ENCODE data around the gene OR7A10. TPM values are rescaled to one million over a fixed set of nuclear protein-coding genes. Genes with fewer than 3 reads are reported as not detected.
A peak's percentile ranks its signal among the peaks of the same experiment; 100 is the strongest.

The OR7A10 gene
- total and polyA plus RNA-seq, 2 experiments from 2014 or later: not detected

GRCh38 chr19:14886032-14886431 lies 37.3 kb upstream of the OR7A10 start, which contains the start of gene OR7A17:
Gene OR7A17, minus strand, starts transcription at chr19:14886132. Its CDS starts 4,777 bp downstream, at chr19:14881355.
- 45% methylated on average over 4 of the region's 4 CpGs for WGBS (ENCODE audit: low lambda C conversion rate, missing lambda C conversion rate)
- DNase-seq (ENCODE audit: low spot score): no peak
- H3K4me1 ChIP-seq (ENCODE audit: insufficient read depth): no peaks in the 10 kb centered on the region
- no peaks in the 10 kb centered on the region for H3K36me3 ChIP-seq (replicated peaks; ENCODE audit: insufficient read depth, low read depth)
- no peak within 1 kb of the TSS for H3K27ac ChIP-seq
- no peak within 1 kb of the TSS for H3K4me2 ChIP-seq
- no peaks in the 10 kb centered on the region for H3K79me2 ChIP-seq
- H3K9me2 ChIP-seq (replicated peaks; ENCODE audit: insufficient read depth): no peaks in the 10 kb centered on the region
- no peaks in the 10 kb centered on the region for H3K27me3 ChIP-seq
- no peaks in the 10 kb centered on the region for H3K9me3 ChIP-seq (ENCODE audit: low read depth)
- H4K20me1 ChIP-seq (ENCODE audit: insufficient read depth, poor library complexity, severe bottlenecking): no peaks in the 10 kb centered on the region
- no peak within 1 kb of the TSS for H2AFZ ChIP-seq
- TF ChIP-seq EZH2phosphoT487 (IDR thresholded peaks at IDR 0.05; ENCODE audit: low read depth, severe bottlenecking, unreplicated experiment) (no peak), CTCF (IDR thresholded peaks at IDR 0.05; ENCODE audit: poor library complexity) (no peak), EZH2 (IDR thresholded peaks at IDR 0.05; ENCODE audit: borderline replicate concordance) (no peak)
- H3K4me3 ChIP-seq: no peak within 1 kb of the TSS

- DNase-seq (ENCODE audit: low spot score): no peak
- no peaks in the 10 kb centered on the region for H3K27me3 ChIP-seq
- no peaks in the 10 kb centered on the region for H4K20me1 ChIP-seq (ENCODE audit: insufficient read depth, poor library complexity, severe bottlenecking)
- H3K4me3 ChIP-seq: no peak overlapping the region
- TF ChIP-seq EZH2 (IDR thresholded peaks at IDR 0.05; ENCODE audit: borderline replicate concordance): no peak
- TF ChIP-seq CTCF (IDR thresholded peaks at IDR 0.05; ENCODE audit: poor library complexity): peak; percentile 36
- H3K79me2 ChIP-seq: no peaks in the 10 kb centered on the region
- H3K4me2 ChIP-seq: no peak overlapping the region
- WGBS (ENCODE audit: low lambda C conversion rate, missing lambda C conversion rate): 90% methylated on average over 4 of the region's 4 CpGs
- H3K9me3 ChIP-seq (ENCODE audit: low read depth): no peaks in the 10 kb centered on the region
- H2AFZ ChIP-seq: no peak overlapping the region
- H3K9me2 ChIP-seq (replicated peaks; ENCODE audit: insufficient read depth): no peaks in the 10 kb centered on the region
- H3K4me1 ChIP-seq (ENCODE audit: insufficient read depth): no peaks in the 10 kb centered on the region
- H3K27ac ChIP-seq: no peak overlapping the region
- no peaks in the 10 kb centered on the region for H3K36me3 ChIP-seq (replicated peaks; ENCODE audit: insufficient read depth, low read depth)
Observed at GRCh38 chr19:14871619-14872230, 23.0 kb upstream of the OR7A10 start.

- no peaks in the 10 kb centered on the region for H3K27me3 ChIP-seq
- H3K4me2 ChIP-seq: no peak overlapping the region
- no peak overlapping the region for H2AFZ ChIP-seq
- H3K27ac ChIP-seq: no peak overlapping the region
- H3K36me3 ChIP-seq (replicated peaks; ENCODE audit: insufficient read depth, low read depth): no peaks in the 10 kb centered on the region
- WGBS (ENCODE audit: low lambda C conversion rate, missing lambda C conversion rate): 63% methylated on average over 5 of the region's 5 CpGs
- H3K4me1 ChIP-seq (ENCODE audit: insufficient read depth): no peaks in the 10 kb centered on the region
- no peak for DNase-seq (ENCODE audit: low spot score)
- H4K20me1 ChIP-seq (ENCODE audit: insufficient read depth, poor library complexity, severe bottlenecking): no peaks in the 10 kb centered on the region
- H3K9me3 ChIP-seq (ENCODE audit: low read depth): no peaks in the 10 kb centered on the region
- no peaks in the 10 kb centered on the region for H3K79me2 ChIP-seq
- TF ChIP-seq EZH2 (IDR thresholded peaks at IDR 0.05; ENCODE audit: borderline replicate concordance): no peak
- TF ChIP-seq CTCF (IDR thresholded peaks at IDR 0.05; ENCODE audit: poor library complexity): no peak
- no peak for TF ChIP-seq EZH2phosphoT487 (IDR thresholded peaks at IDR 0.05; ENCODE audit: low read depth, severe bottlenecking, unreplicated experiment)
- H3K9me2 ChIP-seq (replicated peaks; ENCODE audit: insufficient read depth): no peaks in the 10 kb centered on the region
- H3K4me3 ChIP-seq: no peak overlapping the region
Observed at GRCh38 chr19:14868497-14868896, 19.8 kb upstream of the OR7A10 start.
